GM15510 (cell line): Measurements from ENCODE around the gene NCOR2.

Source experiments
- POLR2A ChIP-seq: IDR thresholded peaks from 3 replicates; pipeline ENCODE4 v1.6.1; 2011; ENCODE audit warnings: borderline replicate concordance; ENCODE audit not compliant: insufficient read length; ENCODE audit errors: extremely low read depth

Gene NCOR2

DNA sequence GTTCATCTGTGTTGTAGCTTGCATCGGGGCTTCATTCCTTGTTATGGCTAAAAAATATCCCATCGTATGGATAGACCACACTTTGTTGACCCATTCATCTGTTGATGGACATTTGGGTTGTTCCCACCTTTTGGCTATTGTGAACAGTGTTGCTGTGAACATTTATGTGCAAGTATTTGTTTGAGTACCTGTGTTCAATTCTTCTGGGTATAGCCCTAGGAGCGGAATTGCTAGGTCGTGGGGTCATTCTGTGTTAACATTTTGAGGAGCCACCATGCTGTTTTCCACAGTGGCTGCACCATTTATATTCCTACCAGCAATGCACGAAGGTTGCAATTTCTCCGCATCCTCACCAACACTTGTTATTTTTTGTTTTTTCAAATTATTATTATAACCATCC lies 23.0 kb upstream of the NCOR2 start:
- no peak for TF ChIP-seq POLR2A

DNA sequence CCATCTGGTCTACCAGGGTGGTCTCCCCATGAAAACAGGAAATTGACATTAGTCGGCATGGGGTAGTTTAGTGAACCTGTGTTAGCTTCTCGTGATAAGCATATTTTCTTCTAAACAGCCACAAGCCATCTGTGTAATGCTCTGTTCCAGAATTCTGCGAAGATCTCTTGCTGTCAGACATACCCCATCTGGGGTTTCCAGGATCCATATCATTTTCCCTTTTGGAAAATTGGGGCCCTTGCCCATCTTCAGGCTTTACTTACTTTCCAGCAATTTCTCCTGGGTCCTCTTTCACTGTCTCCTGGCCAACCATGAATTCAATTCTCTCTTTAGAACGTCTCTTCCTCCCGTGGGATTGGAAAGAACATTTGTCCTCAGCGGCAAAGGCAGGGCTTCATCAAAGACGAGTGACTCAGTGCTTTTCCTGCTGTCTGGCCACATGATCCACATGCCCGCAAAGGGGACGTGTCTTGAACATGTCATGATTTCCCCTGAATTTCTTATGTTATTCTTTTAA lies 21.4 kb upstream of the NCOR2 start:
- no peak for TF ChIP-seq POLR2A

DNA sequence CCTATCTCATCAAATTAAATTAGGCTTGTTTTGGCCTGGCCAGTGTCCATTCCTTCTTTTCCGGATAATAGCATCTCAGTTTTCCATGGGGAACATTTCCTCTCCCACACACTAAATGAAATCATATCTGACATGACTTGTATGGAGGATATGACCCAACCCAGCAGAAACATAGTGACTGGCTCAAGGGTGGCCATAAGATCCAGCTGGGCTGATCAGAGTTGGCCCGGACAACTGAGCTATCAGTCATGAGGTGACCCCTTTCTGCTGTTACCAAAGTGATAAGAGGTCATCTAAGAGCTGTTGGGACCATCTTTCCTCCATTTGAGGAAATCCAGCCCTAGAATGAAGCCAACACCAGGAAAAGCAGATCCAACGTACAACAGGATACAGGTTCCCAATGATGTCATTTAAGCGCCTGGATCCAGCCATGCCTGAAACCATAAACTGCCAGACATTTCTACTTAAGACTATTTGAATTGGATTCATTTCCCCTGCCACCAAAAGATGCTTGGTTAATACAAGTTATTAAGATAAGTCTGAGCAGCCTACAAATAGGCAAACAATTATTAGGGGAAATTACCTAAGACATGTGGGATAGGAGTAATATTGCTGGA lies 20.7 kb upstream of the NCOR2 start:
- TF ChIP-seq POLR2A = no peak

DNA sequence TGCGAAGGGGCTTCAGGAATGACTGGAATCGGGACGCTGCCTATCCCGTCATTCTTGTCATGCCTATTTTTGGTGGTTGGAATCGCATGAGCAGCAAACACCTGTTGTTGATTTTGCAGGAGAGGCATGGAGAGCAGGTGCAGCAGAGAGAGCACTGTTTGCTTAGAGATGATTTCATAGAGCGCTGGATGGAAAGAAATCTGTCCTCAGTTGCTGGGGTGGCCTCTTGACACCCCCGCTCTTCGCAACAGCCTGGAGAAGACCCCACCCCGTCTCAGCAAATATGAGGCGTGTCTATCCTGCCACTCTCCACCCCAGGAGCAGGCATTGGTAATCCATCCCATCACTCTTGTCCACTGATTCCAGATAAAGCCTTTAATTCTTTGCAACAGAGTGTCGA lies 19.3 kb upstream of the NCOR2 start:
- no peak for TF ChIP-seq POLR2A

DNA sequence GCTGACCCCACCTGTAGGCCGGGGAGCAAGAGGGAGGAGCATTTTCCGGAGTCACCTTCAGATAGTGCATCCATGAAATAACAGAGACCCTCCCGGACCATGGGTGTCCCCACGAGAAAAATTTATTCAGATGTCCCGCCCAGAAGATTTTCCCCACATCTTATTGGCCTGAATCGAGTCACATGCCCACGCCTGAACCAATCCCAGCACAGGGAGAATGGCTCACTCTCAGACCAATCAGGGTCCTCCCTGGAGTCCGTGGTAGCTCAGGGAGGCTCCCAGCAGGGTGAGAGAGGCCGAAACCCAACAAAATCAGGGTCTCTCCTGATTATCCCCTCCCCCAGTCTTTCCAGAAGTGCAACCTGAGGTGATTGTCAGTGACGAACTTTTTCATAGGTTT lies 16.4 kb upstream of the NCOR2 start:
- TF ChIP-seq POLR2A = no peak

DNA sequence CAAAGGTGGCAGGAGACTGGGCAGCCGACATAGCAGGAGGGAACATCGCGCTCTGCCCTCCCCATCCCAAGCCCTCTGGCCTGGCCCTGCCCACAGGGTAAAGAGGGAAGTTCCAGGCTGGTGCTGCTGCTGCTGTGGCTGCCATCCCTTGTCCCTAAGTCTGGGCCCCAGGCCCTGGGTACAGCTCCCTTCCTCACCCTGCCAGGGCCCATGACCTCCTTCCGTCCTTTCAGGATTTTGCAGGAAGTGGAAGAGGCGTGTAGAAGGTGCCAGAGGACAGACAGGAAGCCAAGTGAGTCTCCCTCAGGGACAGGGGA lies 14.7 kb upstream of the NCOR2 start:
- no peak for TF ChIP-seq POLR2A

DNA sequence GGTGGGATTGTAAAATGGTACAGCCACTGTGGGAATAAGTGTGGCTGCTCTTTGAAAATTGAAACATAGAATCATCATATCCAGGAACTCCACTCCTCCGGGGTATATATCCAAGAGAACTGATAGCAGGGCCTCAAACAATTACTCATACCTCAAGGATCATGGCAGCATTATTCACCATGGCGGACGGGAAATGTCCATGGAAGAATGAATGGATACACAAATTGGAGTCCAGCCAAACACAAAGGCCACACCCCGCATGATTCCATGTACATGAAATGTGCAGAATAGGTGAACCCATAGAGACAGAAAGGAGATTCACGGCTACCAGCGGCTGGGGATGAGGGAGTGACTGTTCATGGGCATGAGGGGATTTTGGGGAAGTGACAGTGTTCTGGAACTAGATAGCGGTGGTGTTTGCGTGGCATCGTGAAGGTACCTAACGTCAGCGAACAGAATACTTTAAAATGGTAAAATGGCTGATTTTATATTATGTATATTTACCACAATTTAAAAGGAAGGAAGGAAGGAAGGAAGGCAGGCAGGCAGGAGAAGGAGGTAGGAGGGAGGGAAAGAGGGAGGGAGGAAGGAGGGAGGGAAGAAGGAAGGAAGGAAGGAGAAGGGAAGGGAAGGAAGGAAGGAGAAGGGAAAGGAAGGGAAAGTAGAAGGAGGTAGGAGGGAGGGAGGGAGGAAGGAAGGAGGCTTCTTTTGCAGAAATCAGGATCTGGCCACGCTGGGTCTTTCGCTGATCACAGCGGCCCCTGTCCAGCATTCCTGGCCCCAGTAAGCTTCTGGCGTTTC lies 14.1 kb upstream of the NCOR2 start:
- no peak for TF ChIP-seq POLR2A

DNA sequence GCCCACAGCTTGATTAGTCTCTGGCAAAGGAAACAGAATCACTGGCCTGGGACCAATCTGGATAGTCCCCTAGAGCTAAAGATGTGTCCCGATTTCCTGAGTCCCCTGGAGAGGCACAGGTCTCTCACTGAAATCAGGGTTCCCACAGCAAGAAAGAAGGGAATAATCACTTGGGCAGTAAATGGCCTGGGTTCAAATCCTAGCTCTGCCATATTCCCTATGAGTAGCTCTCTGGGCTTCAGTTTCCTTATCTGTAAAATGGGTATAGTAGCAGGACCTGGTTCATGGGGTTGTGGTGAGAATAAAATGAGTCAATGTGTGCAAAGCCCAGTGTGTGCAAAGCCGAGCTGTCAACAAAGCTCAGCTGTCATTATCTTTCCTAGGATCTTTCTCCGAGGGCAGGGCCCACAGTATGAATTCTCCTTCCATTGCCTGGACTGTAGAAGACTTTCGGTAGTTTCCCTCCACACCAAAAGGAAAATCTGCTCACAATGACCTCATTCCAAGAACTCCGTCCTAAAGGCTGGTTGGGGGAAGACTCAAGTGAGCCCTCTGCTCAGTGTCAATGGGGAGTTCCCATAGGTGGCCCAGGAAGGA lies 12.6 kb upstream of the NCOR2 start:
- no peak for TF ChIP-seq POLR2A

DNA sequence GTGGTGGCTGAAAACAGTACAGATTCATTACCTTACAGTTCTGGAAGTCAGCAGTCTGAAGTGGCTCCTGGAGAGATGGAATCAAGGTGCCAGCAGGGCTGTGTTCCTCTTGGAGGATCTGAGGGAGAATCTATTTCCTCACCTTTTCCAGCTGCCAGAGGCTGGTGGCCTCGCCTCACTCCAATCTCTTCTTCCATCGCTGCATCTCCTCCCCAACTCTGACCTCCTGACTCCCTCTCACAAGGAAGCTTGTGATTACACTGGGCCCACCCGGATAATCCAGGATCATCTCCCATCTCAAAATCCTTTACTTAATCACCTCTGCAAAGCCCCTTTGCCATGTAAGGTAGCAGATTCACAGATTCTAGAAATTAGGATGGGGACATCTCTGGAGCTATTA lies 11.4 kb upstream of the NCOR2 start:
- TF ChIP-seq POLR2A = no peak

DNA sequence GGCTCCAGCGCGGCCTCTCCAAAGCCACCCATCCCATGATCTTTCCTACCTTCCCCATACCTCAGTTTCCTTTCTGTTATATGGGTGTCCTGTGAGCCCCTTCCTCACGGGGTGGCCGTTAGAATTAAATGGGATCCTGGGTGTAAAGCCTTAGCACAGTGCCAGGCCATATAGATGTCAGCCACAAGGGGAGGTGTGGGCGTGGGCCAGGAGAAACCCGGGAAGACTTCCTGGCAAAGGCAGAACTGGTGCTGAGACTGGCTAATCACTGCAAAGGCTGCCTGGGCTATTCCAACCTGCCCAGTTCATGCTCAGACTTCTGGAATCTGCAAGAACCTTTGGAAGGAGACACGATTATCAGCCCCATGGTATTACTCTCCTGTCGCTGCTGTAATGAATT lies 11.0 kb upstream of the NCOR2 start:
- TF ChIP-seq POLR2A = no peak

DNA sequence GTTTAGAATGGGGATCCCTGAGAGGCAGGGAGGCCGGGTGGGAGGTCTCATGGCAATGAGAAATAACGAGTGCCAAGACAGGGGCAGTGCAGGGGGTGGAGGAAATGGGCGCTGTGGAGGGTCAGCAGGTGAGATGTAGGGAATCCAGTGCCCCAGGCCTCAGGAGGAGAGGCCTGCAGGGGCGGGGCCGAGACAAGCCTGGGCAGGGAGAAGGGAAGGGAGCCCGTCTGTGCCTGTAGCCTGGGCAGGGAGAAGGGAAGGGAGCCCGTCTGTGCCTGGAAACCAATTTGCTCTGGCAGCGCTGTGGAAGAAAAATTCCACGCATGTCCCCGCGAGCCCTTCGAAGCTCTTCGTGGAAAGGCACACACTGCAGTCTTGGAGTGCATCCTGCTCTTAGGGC lies 10.6 kb upstream of the NCOR2 start:
- no peak for TF ChIP-seq POLR2A

DNA sequence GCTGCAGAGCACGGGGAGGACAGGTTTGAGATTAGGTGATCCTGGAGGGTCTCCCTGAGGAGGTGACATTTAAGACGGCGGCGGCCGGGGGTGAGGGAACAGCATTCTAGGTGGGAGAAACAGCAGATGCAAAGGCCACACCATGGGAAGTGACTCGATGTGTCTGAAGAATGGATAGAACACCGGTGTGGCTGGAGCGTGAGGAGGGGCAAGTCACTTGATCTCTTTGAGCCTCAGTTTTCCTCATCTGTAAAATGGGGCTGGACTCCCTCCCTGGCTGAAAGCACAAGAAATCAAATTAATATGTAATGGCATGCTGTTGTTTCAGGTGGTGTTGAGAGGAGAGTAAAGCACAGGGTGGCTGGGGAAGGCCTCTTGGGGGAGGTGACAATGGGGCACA lies 10.0 kb upstream of the NCOR2 start:
- TF ChIP-seq POLR2A = no peak

DNA sequence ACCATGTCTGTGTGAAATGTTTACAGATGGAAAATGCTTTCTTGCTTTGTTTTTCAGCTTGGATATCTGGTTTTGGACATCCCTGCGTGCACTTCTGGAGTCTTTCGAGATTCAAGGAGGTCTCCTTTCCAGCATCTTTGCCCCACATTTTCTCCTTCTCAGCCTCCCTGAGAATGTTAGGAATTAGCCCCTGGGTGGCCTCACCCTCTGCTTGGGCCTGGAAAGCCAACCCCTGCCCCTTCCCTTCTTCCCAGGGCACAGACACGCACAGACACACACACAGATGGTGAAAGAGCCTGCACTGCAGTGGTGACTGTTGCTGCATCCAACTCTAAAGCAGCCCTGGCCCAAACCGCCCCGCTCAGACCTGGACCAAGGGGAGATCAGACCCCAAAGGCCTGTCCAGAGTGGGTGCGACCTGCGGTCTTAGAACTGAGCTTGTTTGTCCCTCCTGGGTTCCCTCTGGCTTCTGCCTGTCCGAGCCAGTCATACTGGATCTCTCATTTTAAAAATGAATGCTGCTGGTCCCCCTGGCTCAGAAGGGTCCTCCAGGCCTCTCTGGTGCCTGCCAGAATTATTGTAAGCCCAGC lies 8.7 kb upstream of the NCOR2 start:
- no peak for TF ChIP-seq POLR2A

DNA sequence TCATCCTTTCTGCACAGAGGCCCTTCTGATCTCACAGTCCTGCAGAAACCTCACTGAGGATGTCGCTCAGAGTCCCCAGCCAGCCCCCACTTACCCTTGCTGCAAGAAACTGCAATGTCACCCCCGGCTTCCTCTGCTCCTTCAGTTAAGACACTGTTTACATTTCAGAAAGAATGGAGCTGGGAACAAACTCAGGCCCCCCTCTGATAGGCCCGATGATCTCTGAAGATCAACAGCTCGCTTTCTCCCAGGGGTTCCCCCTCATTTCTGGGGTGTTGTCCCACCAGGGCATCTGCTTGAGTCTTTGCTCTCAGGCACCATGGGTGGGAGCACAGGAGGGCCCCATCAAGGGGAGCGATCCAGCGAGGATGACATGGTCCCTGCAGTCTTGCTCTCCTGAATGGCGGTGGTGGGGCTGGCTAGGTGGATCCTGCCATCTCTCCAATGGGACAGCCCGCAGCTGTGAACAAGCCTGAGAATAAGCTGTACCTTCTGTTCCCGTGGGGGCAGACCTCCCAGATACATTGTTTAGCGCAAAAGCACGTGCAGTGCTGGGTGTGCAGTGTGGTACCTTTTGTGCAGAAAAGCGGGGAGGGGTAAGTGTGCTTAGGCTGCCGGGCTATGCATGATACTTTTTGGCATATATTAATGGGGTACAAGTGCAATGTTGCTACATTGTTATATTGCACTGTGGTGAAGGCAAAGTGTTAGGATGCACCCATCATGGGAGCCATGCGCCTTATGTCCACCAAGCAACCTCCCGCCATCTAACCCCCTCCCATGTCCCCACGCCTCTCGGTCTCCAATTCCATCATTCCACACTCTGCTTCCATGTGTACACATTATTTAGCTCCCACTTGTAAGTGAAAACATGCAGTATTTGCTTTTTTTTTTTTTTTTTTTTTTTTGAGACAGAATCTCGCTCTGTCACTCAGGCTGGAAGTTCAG lies 6.7 kb upstream of the NCOR2 start:
- no peak for TF ChIP-seq POLR2A
